Embryonic facial prominence (tissue), 1 donor: ENCODE data around the gene PLCB3.
"Not testable (repeated sequence)": the region's sequence is repeated elsewhere in the genome, so short reads cannot be mapped to it uniquely, and the experiment has no call there.

Experiments used
- DNase-seq: peaks from one replicate; pipeline ENCODE4 v3.0.0-alpha.2; 2016; ENCODE audit errors: extremely low spot score

Gene PLCB3

DNA sequence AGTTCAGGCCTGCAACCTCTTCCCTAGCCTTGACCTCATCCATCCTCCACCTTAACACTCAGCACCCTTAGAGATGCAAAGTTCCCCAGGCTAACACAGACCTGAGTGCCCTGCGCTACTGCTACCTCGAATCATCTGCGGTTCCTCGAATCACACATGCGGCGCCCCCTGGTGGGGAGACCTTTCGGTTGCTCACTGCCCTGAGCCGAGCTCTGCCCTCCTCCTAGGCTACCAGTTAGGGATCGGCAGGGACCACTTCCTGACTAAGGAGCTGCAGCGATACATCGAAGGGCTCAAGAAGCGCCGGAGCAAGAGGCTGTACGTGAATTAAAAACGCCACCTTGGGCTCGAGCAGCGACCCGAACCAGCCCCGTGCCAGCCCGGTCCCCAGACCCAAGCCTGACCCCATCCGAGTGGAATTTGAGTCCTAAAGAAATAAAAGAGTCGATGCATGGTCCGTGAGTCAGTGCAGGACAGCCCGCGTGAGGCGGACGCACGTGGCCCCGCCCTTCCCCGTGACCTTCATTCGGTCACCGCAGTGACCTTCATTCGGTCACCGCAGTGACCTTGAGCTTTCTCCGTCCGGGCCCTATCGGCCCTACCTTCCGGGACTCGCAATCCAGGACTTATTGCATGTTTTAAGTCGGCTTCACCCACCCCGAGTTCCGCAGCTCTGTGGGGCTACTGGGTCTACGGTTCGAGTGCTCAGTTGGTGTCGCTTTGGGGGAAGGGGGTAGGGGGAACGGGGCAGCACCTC lies 53.2 kb downstream of the PLCB3 start:
- DNase-seq, result no peak

DNA sequence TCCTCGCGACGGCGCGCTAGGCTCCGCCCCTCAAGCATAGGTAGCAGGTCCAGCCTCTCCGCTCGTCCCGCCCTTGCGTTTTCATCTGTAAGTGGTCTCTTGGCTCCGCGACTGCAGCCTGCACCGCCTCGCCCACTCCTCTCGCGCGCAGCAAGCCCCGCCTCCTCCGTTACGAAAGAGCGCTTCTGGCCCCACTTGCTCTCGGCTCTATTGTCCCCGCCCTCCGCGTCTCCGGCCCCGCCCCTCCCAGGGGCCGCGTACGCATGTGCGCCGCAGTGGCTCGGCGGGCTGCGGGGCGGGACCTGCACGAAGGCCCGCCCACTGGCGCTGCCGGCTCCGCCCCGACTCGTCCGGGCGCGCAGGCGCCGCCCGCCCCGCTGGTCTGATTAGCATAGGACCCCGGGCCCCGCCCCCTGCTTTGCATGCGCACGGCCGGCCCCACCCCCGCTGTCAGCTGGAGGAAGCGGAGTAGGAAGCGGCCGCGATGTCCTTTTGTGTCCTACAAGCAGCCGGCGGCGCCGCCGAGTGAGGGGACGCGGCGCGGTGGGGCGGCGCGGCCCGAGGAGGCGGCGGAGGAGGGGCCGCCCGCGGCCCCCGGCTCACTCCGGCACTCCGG lies 53.9 kb downstream of the PLCB3 start, which contains the start of gene ESRRA:
Gene ESRRA (plus strand): TSS at position 450 of the 616 bp plus-strand sequence. CDS start 1,656 bp downstream, outside the sequence.
- peak; percentile 97 for DNase-seq

DNA sequence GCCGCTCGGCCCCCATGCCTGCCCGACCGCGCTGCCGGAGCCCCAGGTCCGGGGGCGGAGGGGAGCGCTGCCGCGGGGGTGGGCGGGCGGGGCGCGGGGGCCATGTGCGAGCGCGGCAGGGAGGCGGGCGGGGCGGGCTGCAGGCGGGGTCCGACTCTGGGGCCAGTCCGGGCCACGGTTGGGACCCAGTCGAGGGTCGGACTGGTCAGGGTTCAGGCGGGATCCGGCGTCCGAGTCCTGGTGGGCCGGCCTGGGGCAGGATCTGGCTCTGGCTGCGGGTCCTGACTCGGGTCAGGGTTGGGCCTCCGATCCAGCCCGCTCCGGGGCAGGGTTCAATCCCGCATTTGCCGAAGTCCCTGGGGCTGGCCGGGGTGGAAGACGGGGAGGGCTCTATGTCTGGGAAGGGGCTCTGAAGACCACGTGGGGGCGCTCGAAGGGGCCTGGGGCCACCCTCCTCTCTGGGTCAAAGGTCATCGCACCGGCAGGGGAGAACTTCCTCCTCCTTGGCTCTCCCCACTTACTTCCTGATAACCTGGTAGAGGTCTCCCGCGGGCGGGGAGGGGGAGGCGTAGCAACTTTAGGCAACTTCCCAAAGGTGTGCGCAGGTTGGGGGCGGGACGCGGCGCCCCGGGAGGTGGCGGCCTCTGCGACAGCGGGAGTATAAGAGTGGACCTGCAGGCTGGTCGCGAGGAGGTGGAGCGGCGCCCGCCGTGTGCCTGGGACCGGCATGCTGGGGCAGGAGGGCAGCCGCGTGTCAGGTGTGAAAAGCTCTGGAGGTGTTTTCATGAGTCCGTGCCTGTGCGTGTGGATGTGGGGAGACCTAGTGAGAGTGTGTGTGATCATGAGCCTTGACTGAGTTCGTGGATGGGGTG lies 54.6 kb downstream of the PLCB3 start:
- no peak for DNase-seq

DNA sequence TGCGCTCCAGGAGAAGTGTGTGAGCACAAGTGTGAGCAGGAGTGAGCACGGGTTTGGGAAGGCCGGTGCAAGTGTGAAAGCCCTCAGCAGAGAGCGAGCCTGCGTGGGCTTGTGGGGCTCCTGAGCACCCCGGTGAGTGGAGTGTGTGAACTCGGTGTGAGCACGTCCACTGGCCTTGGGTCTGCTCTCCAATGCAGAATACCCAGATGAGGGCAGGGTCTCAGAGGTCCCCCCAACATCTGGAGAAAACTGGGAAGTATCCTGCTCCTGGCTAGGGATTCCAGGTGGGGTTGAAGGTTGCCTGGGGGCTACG lies 55.2 kb downstream of the PLCB3 start:
- no peak for DNase-seq

DNA sequence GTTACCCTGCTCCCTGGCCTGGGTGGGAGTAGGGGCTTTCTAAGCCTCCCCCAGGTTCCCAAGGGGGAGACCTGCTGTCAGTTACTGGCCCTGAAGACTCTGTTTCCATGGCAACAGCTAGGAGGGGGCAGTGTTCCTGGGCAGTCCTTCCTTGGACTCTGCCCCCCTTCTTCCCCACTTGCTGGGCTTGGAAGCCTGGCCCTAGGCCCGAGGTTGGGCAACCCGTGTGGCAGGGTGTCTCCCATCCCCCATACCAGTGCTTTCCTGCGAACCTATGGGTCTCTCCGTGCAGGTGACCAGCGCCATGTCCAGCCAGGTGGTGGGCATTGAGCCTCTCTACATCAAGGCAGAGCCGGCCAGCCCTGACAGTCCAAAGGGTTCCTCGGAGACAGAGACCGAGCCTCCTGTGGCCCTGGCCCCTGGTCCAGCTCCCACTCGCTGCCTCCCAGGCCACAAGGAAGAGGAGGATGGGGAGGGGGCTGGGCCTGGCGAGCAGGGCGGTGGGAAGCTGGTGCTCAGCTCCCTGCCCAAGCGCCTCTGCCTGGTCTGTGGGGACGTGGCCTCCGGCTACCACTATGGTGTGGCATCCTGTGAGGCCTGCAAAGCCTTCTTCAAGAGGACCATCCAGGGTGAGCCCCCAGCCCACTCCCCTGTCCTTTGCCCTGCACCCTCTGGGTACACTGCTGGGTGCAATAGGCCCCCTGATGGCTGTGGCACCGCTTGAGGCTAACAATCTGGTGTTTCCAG lies 55.7 kb downstream of the PLCB3 start:
- no peak for DNase-seq

DNA sequence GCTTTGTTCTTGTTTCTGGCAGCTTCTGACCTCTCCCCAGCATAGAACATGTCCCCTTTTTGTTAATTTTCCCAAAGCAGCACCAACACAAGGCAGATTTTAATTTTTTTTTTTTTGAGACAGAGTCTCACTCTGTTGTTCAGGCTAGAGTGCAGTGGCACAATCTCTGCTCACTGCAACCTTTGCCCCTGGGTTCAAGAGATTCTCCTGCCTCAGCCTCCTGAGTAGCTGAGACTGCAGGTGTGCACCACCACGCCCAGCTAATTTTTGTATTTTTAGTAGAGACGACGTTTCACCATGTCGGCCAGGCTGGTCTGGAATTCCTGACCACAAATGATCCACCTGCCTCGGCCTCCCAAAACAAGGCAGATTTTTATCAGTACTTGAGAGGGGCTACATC lies 56.5 kb downstream of the PLCB3 start:
- DNase-seq, result not testable (repeated sequence)

DNA sequence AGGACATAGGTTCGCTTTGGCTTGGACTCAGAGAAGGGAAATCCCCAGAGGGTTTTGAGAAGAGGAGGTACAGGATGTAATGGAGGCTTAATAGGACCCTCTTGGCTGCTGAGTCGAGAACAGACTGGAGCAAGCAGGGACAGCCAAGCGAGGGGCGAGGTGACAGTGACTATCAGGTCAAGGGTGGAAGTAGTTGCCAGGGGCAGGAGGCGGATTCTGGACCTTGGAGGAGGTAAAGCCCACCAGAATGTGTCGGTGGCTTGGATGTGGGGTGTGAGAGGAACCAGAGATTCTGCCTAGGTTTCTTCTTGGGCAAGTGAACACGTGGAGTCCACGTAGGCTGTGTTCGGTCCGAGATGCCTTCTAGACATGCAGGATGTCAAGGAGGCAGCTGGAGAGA lies 61.6 kb downstream of the PLCB3 start:
- DNase-seq, result no peak

DNA sequence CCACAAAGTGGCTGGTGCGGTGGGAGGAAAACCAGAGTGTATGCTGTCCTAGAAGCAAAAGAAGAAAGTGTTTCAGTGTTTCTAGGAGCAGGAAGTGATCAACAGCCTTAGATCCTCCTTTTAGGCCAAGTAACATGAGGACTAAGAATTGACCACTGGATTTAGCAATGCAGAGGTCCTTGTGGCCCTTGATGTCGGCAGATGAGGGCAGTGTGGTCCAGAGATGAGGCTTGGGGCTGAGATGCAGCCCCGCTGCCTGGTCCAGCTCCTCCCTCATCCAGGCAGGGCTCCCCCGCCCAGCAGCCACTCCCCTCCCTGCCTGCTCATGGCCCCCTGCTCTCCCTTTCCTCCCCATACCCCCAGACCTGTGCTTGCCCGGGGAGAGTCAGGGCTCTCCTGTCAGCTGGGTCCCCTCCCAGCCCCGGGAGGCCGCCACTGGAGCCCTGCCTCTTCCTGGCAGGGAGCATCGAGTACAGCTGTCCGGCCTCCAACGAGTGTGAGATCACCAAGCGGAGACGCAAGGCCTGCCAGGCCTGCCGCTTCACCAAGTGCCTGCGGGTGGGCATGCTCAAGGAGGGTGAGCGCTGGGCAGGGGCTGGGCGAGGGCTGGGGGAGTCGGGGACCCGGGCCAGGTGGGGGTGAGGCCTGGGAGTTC lies 62.3 kb downstream of the PLCB3 start:
- no peak for DNase-seq

DNA sequence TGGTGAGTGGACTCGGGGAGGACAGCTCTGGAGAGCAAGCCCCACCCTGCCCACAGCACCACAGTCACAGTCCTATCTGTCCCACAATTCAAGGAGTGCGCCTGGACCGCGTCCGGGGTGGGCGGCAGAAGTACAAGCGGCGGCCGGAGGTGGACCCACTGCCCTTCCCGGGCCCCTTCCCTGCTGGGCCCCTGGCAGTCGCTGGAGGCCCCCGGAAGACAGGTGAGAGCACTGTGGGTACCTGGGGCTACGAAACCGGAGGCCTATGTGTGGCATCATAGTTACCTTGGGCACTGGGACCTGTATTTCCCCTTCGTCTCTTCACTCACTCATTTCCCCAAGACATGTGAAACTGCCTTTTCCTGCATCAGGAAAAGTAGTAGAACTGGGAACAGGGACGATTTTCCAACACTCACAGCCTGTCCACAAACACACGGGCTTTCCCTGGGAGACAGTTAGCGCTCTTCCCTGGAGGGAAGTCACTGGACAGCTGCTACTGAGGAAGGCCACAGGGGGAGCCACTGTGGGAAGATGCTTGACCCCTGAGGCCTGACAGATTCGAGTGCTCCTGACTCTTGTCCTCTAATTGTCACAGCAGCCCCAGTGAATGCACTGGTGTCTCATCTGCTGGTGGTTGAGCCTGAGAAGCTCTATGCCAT lies 62.9 kb downstream of the PLCB3 start:
- DNase-seq, result no peak

DNA sequence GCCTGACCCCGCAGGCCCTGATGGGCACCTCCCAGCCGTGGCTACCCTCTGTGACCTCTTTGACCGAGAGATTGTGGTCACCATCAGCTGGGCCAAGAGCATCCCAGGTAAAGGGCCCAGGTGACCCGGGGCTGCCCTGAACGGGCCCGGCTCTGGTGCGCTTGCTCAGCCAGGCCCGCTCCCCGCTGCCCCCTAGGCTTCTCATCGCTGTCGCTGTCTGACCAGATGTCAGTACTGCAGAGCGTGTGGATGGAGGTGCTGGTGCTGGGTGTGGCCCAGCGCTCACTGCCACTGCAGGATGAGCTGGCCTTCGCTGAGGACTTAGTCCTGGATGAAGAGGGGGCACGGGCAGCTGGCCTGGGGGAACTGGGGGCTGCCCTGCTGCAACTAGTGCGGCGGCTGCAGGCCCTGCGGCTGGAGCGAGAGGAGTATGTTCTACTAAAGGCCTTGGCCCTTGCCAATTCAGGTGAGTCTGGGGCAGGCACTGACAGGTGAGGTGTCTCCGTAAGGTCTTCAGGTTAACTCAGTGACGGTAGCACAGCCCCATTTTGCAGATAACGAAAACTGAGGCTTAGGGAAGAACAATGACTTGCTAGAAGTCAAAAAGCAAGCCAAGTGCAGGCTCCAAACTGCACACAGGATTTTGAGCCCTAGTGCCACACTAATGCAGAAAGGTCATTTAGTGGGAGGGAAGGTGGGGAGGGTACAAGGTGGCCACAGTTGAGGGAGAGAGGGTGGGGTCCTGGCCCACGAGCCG lies 63.7 kb downstream of the PLCB3 start:
- DNase-seq, result no peak

DNA sequence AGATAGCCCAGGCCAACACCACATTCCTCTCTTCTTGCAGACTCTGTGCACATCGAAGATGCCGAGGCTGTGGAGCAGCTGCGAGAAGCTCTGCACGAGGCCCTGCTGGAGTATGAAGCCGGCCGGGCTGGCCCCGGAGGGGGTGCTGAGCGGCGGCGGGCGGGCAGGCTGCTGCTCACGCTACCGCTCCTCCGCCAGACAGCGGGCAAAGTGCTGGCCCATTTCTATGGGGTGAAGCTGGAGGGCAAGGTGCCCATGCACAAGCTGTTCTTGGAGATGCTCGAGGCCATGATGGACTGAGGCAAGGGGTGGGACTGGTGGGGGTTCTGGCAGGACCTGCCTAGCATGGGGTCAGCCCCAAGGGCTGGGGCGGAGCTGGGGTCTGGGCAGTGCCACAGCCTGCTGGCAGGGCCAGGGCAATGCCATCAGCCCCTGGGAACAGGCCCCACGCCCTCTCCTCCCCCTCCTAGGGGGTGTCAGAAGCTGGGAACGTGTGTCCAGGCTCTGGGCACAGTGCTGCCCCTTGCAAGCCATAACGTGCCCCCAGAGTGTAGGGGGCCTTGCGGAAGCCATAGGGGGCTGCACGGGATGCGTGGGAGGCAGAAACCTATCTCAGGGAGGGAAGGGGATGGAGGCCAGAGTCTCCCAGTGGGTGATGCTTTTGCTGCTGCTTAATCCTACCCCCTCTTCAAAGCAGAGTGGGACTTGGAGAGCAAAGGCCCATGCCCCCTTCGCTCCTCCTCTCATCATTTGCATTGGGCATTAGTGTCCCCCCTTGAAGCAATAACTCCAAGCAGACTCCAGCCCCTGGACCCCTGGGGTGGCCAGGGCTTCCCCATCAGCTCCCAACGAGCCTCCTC lies 64.6 kb downstream of the PLCB3 start:
- not testable (repeated sequence) for DNase-seq

DNA sequence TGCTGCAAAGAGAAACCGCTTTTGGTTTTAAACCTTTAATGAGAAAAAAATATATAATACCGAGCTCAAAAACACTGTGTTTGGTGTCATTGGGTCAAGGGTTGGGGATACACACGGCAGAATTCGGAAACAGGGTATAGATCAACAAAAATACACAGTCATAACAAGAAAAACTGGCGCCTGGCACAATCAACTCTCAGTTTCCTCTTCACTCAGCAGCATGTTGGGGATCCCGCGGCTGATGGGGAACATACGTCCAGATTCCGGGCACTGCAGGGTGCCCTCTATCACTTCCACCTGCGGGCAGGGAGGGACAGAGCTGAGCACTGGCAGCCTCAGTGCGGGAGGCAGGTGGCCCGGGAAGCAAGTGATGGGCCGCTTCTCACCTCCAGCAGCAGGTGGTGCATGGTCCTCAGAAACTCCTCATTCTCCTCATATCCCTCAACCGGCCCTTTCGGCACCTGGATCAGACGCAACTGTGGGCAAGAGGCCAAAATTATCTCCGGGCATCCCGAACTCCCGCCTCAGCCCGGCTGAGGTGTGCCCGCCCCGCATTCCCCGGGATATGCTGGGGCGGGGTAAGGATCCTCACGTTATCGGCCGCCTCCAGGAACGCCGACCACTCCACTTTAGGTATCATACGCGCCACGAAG lies 65.5 kb downstream of the PLCB3 start:
- DNase-seq, result no peak

DNA sequence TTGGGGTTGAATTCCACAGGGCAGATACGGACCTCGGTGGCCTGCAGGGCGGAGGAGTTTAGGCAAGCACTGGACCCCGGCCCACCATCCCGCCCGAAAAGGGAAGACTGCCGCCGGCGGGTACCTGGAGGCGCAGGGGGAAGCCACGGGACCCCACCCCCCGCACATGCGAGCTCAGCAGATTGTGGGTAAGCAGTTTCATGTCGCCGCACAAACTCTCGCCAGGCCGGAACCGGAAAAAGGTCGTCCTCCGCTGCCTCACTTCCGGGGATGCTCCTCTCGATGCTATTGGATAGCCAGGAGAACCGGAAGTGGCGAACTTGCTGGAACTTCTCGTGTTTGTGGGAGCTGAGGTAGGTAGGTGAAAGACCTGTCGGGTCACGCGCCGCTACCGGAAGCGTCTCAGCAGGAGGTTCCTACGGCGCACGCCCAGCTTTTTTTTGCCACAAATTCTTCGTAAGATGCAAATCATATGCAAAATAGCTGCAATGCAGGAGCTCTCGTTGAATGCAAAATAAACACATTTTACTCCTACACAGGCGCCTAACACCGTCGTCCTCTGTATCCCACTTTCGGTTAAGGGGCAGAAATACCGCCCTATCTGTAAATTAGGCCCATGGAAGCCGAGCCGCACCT lies 66.1 kb downstream of the PLCB3 start, which contains the start of gene TRMT112:
Gene TRMT112 (minus strand): TSS at position 235 of the 636 bp plus-strand sequence. CDS start 33 bp downstream, at position 202.
- peak; percentile 96 for DNase-seq

DNA sequence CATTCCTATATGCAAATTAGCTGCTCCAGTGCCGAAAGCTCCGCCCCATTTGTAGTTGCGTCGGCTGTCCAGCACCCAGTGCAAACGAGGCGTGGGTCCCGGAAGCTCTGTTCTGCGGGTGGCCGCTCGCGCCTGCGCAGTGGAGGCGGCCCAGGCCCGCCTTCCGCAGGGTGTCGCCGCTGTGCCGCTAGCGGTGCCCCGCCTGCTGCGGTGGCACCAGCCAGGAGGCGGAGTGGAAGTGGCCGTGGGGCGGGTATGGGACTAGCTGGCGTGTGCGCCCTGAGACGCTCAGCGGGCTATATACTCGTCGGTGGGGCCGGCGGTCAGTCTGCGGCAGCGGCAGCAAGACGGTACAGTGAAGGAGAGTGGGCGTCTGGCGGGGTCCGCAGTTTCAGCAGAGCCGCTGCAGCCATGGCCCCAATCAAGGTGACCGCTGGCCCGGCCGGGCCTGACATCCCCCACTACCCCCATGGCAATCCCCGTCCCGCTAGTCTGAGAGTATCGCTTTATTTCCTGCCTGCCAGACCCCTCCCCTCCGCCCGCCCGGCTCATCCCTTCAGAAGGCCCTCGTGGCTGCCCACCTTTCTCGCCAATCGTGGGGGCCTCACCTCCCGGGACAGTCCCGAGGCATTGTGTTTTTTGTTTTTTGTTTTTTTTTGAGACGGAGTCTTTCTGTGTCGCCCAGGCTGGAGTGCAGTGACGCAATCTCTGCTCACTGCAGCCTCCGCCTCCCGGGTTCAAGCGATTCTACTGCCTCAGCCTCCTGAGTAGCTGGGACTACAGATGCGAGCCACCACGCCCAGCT lies 66.8 kb downstream of the PLCB3 start, which contains the start of gene PRDX5:
Gene PRDX5 (plus strand): TSS at position 161 of the 805 bp plus-strand sequence. CDS start 95 bp downstream, at position 256.
- peak; percentile 93 for DNase-seq
